NCI-H2171 treated with DMSO at 0.1 percent for 48 hours (cell line): ENCODE results near the gene PLEKHA8.
"Not testable (repeated sequence)": the region's sequence is repeated elsewhere in the genome, so short reads cannot be mapped to it uniquely, and the experiment has no call there.

Experiments
- DNase-seq: peaks from one replicate; lab custom pipeline; 2025; lab: John Stamatoyannopoulos, UW

The PLEKHA8 gene

GRCh38 chr7:30065746-30066145 is 37.5 kb downstream of the PLEKHA8 start:
- no peak for DNase-seq

GRCh38 chr7:30066687-30067086 is 38.5 kb downstream of the PLEKHA8 start:
- no peak for DNase-seq

- no peak for DNase-seq
Observed at GRCh38 chr7:30068117-30068516, 39.9 kb downstream of the PLEKHA8 start.

GRCh38 chr7:30069096-30069867 is 41.1 kb downstream of the PLEKHA8 start:
- DNase-seq, result no peak

- no peak for DNase-seq
Observed at GRCh38 chr7:30070052-30070451, 41.8 kb downstream of the PLEKHA8 start.

GRCh38 chr7:30072735-30073134 is 44.5 kb downstream of the PLEKHA8 start:
- no peak for DNase-seq

GRCh38 chr7:30074422-30075030 is 46.3 kb downstream of the PLEKHA8 start:
- peak; percentile 78 for DNase-seq

- no peak for DNase-seq
Observed at GRCh38 chr7:30076411-30076810, 48.2 kb downstream of the PLEKHA8 start.

- no peak for DNase-seq
Observed at GRCh38 chr7:30078280-30078679, 50.1 kb downstream of the PLEKHA8 start.

GRCh38 chr7:30079880-30080279 is 51.7 kb downstream of the PLEKHA8 start:
- DNase-seq, result no peak

GRCh38 chr7:30080818-30081217 is 52.6 kb downstream of the PLEKHA8 start:
- DNase-seq, result peak; percentile 63

- no peak for DNase-seq
Observed at GRCh38 chr7:30082686-30083085, 54.5 kb downstream of the PLEKHA8 start.

GRCh38 chr7:30083334-30083733 is 55.1 kb downstream of the PLEKHA8 start:
- DNase-seq, result no peak

GRCh38 chr7:30084212-30084611 is 56.0 kb downstream of the PLEKHA8 start:
- no peak for DNase-seq

- no peak for DNase-seq
Observed at GRCh38 chr7:30086529-30086928, 58.3 kb downstream of the PLEKHA8 start.

GRCh38 chr7:30087371-30087770 is 59.2 kb downstream of the PLEKHA8 start:
- no peak for DNase-seq

GRCh38 chr7:30088362-30088761 is 60.1 kb downstream of the PLEKHA8 start:
- no peak for DNase-seq

GRCh38 chr7:30090111-30090510 is 61.9 kb downstream of the PLEKHA8 start:
- no peak for DNase-seq

- DNase-seq, result no peak
Observed at GRCh38 chr7:30091491-30091912, 63.3 kb downstream of the PLEKHA8 start.

- DNase-seq, result no peak
Observed at GRCh38 chr7:30091987-30092386, 63.8 kb downstream of the PLEKHA8 start.

GRCh38 chr7:30093420-30093952 is 65.3 kb downstream of the PLEKHA8 start:
- no peak for DNase-seq

- not testable (repeated sequence) for DNase-seq
Observed at GRCh38 chr7:30098599-30098998, 70.4 kb downstream of the PLEKHA8 start.

- no peak for DNase-seq
Observed at GRCh38 chr7:30102281-30102680, 74.1 kb downstream of the PLEKHA8 start.
